Measurements from ENCODE around the gene ACTMAP.

The ACTMAP gene

GRCh38 chr19:40704491-40705361 is 45.6 kb downstream of the ACTMAP start:
- DNase-seq (ENCODE audit: low spot score), result no peak
- no peak for TF ChIP-seq CTCF (IDR thresholded peaks at IDR 0.05; ENCODE audit: extremely low read depth, missing control alignments)

- no peak for DNase-seq (ENCODE audit: low spot score)
- no peak for TF ChIP-seq CTCF (IDR thresholded peaks at IDR 0.05; ENCODE audit: extremely low read depth, missing control alignments)
Observed at GRCh38 chr19:40703029-40703755, 47.1 kb downstream of the ACTMAP start.

GRCh38 chr19:40702337-40703012 is 47.8 kb downstream of the ACTMAP start:
- no peak for DNase-seq (ENCODE audit: low spot score)
- no peak for TF ChIP-seq CTCF (IDR thresholded peaks at IDR 0.05; ENCODE audit: extremely low read depth, missing control alignments)

GRCh38 chr19:40701758-40702157 is 48.5 kb downstream of the ACTMAP start:
- no peak for DNase-seq (ENCODE audit: low spot score)
- no peak for TF ChIP-seq CTCF (IDR thresholded peaks at IDR 0.05; ENCODE audit: extremely low read depth, missing control alignments)

GRCh38 chr19:40700083-40700482 is 50.2 kb downstream of the ACTMAP start:
- TF ChIP-seq CTCF (IDR thresholded peaks at IDR 0.05; ENCODE audit: extremely low read depth, missing control alignments), result no peak
- DNase-seq (ENCODE audit: low spot score), result no peak

GRCh38 chr19:40697007-40697406 is 53.3 kb downstream of the ACTMAP start:
- DNase-seq (ENCODE audit: low spot score), result no peak
- no peak for TF ChIP-seq CTCF (IDR thresholded peaks at IDR 0.05; ENCODE audit: extremely low read depth, missing control alignments)

- no peak for DNase-seq (ENCODE audit: low spot score)
- no peak for TF ChIP-seq CTCF (IDR thresholded peaks at IDR 0.05; ENCODE audit: extremely low read depth, missing control alignments)
Observed at GRCh38 chr19:40695881-40696280, 54.4 kb downstream of the ACTMAP start.

Measured in GM20000 (cell line).